SKM-1 treated with dmso at 0.1 percent for 144 hours (cell line): Measurements from ENCODE around the gene ETS1.

Experiments
- DNase-seq: peaks from one replicate; lab custom pipeline; 2025; ENCODE audit not compliant: unreplicated experiment; lab: John Stamatoyannopoulos, UW

ETS1 gene

DNA sequence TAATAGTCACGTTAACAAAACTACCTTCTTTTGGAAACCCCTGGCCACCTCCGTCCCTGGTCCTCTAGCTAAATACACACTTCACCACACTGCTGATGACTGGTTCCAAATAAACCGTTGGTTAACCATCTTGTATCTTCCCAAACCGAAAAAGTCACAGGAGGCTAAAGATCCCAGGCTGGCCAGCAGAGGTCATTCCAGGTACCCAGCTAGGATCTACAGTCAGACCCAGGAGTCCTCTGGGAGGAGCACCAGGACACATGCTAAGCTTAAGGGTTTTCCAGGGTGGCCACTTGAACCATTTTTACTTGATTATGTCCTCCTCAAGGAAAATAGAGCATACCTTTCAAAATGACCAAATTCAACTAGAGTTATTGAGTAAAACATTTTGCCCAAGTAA lies 103.2 kb downstream of the ETS1 start:
- DNase-seq: no peak

- DNase-seq: peak; percentile 57
Measured at GRCh38 chr11:128483211-128483788, 104.1 kb downstream of the ETS1 start.

DNA sequence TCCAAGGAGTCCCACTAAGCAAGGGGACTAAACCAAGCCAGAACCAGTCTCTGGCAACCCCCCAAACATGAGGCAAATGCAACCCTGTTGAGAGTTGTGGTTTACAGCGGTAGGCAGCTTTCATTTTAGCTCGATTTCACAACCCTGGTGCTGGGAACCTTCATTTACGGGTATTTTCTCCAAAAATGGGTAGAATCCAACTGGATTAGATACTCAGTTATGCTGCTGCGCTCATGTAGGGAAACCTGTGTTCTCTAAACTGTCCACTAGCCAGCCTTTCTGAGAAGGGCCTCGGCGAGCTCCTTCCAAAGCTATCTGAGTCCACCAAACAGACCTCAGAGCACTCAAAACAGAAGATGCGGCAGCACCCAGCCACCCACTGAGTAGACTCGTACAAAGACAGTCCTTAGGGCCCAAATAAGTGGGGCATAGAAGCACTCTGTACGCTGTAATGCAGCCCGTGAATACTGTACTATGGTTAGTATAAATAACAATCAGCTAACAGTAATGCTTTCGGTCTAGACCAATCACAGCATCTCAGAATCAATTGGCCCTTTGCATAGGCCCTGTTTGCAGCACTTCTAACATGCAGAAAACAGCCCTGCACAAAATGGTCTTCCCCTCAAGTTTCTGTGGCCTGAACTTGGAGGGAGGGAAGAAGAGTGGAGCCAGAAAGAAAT lies 104.7 kb downstream of the ETS1 start:
- peak; percentile 53 for DNase-seq

DNA sequence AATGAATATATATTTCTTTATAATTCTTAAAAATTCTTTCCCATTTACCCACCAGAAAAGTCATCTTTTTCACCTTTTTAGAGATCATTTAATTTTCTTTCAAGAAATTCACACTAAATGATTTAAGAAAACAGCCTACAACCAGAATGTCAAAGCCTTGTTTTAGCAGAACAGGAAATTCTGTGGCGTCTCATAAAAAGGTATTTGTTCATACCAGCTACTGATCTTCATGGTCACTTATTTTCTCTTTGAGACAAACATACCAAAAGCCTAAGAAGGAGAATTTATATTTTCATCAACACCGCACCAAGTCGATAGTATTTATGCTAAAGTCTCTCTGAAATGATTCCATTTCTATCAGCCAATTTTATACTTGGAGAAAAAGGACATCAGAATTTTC lies 105.3 kb downstream of the ETS1 start:
- DNase-seq: no peak

DNA sequence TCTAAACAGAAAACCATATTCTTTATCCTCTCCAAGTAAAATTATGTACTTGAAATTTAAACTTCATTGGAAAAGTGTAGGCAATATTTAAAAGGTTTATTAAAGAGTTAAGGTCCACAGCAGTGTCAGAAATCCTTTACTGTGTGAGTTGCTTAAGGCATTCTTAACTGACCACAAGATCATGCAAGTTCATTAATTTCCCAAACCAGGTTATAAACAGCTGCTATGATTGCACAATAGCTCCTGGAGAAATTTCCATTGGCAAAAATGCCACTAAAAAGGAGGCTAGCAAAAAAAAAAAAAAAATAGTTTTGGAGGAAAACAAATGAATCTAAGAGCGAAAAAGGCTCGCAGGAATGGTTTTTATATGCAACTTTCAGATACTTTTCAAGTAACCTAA lies 106.2 kb downstream of the ETS1 start:
- DNase-seq: peak; percentile 12

DNA sequence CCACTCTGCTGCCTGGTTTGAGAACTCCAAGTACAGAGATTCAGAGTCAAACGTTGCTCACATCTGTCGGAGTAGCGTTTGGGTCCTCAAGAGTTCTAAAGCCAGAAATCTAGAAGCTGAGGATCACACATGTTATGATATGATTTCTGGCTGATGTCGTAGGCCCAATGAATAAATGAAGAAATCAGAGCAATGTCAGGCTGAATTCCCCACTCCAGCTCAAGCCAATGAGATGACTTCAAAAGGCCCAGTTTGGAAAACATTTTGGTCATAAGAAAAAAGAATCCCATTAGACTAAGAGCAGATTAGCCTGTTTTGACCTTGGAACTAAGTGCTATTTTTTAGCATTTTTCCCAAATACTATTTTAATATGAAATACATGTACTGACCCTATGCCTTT lies 106.7 kb downstream of the ETS1 start:
- no peak for DNase-seq

GRCh38 chr11:128480066-128480465 lies 107.3 kb downstream of the ETS1 start:
- DNase-seq: no peak

DNA sequence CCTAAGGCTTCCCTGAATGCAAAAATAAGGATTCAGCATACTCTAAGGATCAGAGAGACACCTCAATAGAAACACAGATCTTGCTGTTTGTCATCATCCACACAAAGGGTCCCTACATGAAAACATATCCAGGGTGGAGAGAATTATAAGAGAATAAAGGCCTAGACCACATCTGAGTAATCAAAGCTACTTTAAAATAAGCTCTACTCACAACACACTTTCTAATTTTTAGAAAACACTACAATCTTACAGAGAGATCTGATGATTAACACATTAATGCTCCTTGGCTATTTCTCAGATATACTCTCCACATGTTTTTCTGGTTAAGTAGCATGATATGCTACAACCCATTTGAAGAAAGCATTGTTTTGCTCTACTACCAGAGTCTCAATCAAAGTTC lies 108.2 kb downstream of the ETS1 start:
- DNase-seq: no peak

DNA sequence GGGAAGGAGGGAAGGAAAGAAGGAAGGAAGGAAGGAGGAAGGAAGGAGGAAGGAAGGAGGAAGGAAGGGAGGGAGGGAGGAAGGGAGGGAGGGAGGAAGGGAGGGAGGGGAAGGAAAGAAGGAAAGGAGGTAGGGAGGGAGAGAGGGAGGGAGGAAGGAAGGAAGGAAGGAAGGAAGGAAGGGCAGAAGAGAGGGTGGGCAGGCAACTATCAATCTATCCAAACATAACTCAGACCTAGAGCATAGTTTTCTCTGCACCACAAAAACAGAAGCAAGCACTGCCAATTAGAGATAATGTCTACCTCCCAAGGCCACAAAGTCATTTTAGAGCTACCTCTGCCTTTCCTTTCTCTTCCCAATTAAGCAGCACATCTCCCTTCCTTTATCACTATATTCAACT lies 109.1 kb downstream of the ETS1 start:
- DNase-seq: no peak

- DNase-seq: no peak
Measured at GRCh38 chr11:128477811-128478210, 109.5 kb downstream of the ETS1 start.

DNA sequence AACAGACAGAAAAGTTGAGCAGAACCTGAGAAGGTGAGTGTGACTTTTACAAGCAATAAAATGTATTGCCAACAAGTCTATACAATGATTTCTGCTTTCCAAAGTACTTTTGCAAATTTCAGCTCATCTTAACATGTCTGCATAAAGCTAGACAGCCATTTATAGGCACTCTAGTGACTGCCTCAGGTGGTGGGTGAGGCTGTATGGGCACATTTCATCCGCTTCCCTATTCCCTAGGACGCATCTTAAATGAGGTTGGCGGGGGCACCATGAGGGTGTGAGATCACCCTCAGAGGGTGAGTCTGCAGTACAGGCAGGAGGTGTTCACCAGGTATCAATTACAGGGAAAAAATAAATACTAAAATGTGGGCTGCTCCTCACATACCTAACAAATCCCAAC lies 110.1 kb downstream of the ETS1 start:
- DNase-seq: no peak

- DNase-seq: peak; percentile 27
Measured at GRCh38 chr11:128476729-128477128, 110.6 kb downstream of the ETS1 start.

DNA sequence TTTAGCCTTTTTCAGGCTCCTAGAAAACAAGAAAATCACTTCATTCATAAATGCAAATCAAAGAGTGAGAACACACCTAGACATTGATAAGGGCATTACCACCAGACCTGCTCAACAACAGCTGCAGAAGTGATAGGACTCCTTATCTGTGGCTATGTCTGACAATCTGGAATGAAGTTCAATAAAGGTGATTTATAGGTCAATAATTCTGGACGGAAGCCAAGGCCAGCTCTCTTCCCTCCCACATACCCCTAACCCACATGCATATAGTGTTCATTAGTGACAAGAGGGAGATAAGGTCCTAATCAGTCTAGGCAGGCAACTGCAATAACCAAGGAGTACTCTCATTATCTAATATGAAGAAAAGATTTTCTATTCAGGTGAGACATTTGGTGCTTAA lies 111.3 kb downstream of the ETS1 start:
- no peak for DNase-seq

DNA sequence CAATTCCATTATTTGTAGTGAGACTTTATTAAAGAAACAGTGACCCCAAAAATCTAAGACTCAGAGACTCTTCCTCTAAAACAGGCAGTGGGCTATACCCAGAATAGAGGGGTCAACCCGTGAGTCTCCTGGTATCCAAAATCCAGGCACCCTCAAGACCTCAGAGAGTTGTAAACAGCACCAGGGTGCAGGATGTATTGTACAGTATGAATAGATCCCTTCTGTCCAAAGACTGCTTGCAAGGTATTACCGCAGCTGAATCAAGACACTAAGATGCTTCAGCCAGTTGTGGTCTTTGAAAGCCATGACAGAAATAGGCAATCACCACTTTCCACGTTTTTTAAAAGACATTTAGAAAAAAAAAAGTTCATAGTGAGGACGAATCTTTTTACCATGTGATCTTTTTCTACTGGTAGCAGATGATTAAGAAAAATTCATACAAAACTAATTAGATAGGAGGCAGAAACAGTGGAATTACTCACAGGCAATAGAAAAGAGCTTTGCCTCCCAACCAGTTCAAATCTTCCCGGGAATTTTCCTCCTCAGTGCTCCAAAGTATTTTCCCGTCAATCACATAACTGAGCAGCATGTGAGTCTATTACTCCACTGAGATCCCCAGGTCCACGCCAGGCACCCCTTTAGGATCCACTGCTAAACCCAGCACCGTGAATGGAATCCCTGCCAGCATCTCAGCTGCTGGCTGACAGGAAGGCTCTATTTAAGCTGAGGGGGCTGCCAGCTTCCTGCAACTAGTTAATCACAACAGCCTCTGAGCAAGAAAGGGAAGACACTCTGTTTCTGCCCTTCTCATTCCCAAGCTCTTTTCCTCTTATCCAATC lies 113.1 kb downstream of the ETS1 start:
- no peak for DNase-seq

GRCh38 chr11:128473636-128474035 lies 113.7 kb downstream of the ETS1 start:
- DNase-seq: no peak

GRCh38 chr11:128472128-128473089 lies 114.9 kb downstream of the ETS1 start:
- DNase-seq: no peak

GRCh38 chr11:128471138-128471661 lies 116.2 kb downstream of the ETS1 start:
- DNase-seq: no peak

- no peak for DNase-seq
Measured at GRCh38 chr11:128470081-128470480, 117.3 kb downstream of the ETS1 start.

DNA sequence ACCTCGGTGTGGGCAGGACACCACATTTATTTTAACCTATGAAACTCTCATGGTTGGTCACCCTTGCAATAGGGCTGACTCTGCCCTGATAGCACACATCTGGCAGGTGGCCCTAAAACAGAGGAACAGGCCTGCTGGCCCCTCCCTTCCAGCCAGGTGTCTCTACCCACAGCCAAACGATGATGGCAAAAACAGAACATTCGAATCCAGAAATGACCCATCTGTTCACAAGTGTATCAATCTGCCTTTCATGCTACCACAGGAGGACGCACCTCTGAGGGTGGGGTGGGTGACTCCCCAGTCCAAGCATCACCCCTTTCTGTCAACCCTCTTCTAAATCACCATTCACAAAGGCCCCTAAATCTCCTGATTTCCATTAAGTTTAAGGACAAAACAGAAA lies 118.1 kb downstream of the ETS1 start:
- DNase-seq: no peak

DNA sequence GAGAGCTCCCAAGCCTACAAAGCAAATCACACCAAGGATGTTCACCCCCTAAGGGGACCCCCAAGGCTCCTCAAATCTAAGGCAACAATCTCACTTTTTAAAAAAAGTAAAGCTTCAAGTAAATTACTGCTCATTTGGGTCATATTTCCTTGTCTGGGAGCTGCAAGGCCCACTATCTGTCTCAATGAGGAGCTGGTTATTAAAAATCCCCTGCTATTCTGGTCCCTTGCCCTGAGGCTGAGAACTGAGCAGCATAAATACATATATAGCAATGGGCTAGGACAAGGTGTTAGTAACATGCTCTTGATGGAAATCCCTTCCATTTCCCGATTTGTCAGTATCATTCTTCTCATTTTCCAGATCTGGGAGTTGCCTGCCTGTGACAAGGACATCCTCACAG lies 119.2 kb downstream of the ETS1 start:
- DNase-seq: no peak

- DNase-seq: no peak
Measured at GRCh38 chr11:128467610-128468041, 119.7 kb downstream of the ETS1 start.
